Progenitor cell of endocrine pancreas (in vitro differentiated cells): ENCODE data around the gene ARMCX5. TPM values are rescaled to one million over a fixed set of nuclear protein-coding genes. Genes with fewer than 3 reads are reported as not detected.

Experiments used
- DNase-seq: peaks from one replicate; pipeline ENCODE4 v3.0.0; 2021; ENCODE audit warnings: low spot score; ENCODE audit not compliant: unreplicated experiment
- H3K27ac Mint-ChIP-seq: 2 replicates; pipeline ENCODE4 v1.8.0; 2021; ENCODE audit warnings: mild to moderate bottlenecking, moderate library complexity, mixed read lengths
- H3K27me3 Mint-ChIP-seq: 2 replicates; pipeline ENCODE4 v1.8.0; 2021; ENCODE audit warnings: mixed read lengths
- H3K36me3 Mint-ChIP-seq: 2 replicates; pipeline ENCODE4 v1.8.0; 2022; ENCODE audit warnings: mixed read lengths; ENCODE audit not compliant: insufficient read depth
- H3K4me1 Mint-ChIP-seq: 2 replicates; pipeline ENCODE4 v1.8.0; 2021; ENCODE audit warnings: low read depth, mixed read lengths
- H3K4me3 Mint-ChIP-seq: 2 replicates; pipeline ENCODE4 v1.8.0; 2021; ENCODE audit warnings: low read depth, mild to moderate bottlenecking, moderate library complexity, mixed read lengths
- H3K9me3 Mint-ChIP-seq: 2 replicates; pipeline ENCODE4 v1.8.0; 2021; ENCODE audit warnings: low read depth, mixed read lengths
- long read RNA-seq: library from polyadenylated mRNA; unstranded; transcript quantifications from one replicate; pipeline ENCODE4 v2.0.0, GENCODE V29; 2020
- total RNA-seq: library from RNA; stranded (reverse); gene quantifications from 2 replicates; pipeline ENCODE4 v1.2.1, GENCODE V29; 2021
- TF ChIP-seq, protein P1 (sequence below): fragments of 200-600 bp; sonication (generic); IDR thresholded peaks from one replicate; pipeline ENCODE4 v1.5.0; 2021; ENCODE audit warnings: antibody characterized with exemption, mild to moderate bottlenecking; ENCODE audit not compliant: unreplicated experiment

ARMCX5 gene
- total RNA-seq: 13.2 and 13.3 TPM in 2 replicates
- long read RNA-seq, full-length matches to known transcripts: 48 of 86 reads
- long read RNA-seq, partial matches to known transcripts: 17 of 86 reads
- long read RNA-seq, other reads (novel, unspliced or antisense): 21 of 86 reads

DNA sequence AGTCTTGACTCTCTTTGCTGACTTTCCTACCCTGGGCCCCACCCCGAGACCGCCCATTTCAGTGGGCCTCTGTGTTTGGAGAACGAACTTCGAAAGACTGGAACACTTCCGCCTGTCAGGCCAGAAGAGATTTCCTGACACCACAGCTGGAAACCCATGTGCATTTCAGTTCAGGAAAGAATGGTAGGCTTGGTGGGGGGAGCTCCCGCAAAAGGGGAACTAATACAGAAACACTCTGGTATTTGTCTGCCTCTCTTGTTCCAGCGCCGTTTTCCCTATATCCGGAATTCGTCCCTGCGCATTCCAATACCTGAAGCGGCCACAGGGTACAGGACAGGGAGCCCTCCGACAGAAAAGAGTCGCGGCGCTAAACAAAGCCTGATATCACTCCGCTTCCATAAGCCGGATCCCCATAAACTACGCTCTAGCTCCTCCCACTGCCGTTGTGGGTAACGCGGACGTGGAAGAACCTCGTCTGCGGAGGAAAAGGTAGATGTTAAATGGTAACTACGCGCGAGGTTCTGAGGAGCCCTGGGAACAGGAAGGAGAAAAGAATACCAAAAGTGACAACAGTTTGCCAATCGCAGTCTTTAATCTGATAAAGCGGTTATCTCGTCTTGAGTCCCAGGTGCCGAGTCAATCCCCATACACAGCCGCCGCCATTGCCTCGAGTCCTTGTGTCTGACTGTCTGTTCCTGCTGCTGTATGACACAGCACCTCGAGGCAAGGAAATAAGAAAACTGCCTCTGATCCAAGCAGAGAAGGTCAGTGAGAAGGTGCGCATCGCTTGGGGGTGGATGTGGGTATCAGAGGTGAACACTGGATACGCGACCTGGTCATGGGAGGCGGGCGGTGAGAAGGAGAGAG, at the start of gene ARMCX5:
TSS of gene ARMCX5 (plus strand) at position 432 of the 867 bp plus-strand sequence. CDS start 2,627 bp downstream, outside the sequence.
- H3K4me1 Mint-ChIP-seq: peaks cover 6% of the 10 kb centered on the region
- peaks cover 29% of the 10 kb centered on the region for H3K9me3 Mint-ChIP-seq
- peak within 1 kb of the TSS; percentile 98 for H3K27ac Mint-ChIP-seq
- H3K36me3 Mint-ChIP-seq: peaks cover 7% of the 10 kb centered on the region
- H3K4me3 Mint-ChIP-seq: peak within 1 kb of the TSS; percentile 98
- TF ChIP-seq, protein P1, sequence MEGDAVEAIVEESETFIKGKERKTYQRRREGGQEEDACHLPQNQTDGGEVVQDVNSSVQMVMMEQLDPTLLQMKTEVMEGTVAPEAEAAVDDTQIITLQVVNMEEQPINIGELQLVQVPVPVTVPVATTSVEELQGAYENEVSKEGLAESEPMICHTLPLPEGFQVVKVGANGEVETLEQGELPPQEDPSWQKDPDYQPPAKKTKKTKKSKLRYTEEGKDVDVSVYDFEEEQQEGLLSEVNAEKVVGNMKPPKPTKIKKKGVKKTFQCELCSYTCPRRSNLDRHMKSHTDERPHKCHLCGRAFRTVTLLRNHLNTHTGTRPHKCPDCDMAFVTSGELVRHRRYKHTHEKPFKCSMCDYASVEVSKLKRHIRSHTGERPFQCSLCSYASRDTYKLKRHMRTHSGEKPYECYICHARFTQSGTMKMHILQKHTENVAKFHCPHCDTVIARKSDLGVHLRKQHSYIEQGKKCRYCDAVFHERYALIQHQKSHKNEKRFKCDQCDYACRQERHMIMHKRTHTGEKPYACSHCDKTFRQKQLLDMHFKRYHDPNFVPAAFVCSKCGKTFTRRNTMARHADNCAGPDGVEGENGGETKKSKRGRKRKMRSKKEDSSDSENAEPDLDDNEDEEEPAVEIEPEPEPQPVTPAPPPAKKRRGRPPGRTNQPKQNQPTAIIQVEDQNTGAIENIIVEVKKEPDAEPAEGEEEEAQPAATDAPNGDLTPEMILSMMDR: peak; percentile 32
- no peaks in the 10 kb centered on the region for H3K27me3 Mint-ChIP-seq
- DNase-seq: peak; percentile 56

DNA sequence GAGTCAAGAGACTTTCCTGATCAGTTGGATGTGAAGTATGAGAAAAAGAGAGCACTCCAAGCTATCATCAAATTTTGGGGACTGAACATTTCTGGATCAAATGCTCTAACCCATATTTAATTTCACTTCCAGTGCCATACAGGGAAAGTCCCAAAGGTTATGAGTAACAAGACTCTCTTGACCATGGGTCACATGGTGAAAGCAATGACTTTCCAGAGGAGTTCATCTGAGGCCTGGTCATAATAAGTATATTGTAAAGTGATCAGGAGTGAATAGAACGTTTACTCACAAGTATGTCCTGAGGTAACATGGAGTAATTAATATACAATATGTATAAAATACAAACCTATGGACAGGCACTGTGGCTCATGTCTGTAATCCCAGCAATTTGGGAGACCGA, 40.7 kb upstream of the ARMCX5 start:
- DNase-seq: no peak
- no peak overlapping the region for H3K27ac Mint-ChIP-seq
- H3K9me3 Mint-ChIP-seq: peaks cover 7% of the 10 kb centered on the region
- TF ChIP-seq, protein P1: no peak
- H3K4me1 Mint-ChIP-seq: no peaks in the 10 kb centered on the region
- H3K36me3 Mint-ChIP-seq: no peaks in the 10 kb centered on the region
- no peaks in the 10 kb centered on the region for H3K27me3 Mint-ChIP-seq
- H3K4me3 Mint-ChIP-seq: no peak overlapping the region

DNA sequence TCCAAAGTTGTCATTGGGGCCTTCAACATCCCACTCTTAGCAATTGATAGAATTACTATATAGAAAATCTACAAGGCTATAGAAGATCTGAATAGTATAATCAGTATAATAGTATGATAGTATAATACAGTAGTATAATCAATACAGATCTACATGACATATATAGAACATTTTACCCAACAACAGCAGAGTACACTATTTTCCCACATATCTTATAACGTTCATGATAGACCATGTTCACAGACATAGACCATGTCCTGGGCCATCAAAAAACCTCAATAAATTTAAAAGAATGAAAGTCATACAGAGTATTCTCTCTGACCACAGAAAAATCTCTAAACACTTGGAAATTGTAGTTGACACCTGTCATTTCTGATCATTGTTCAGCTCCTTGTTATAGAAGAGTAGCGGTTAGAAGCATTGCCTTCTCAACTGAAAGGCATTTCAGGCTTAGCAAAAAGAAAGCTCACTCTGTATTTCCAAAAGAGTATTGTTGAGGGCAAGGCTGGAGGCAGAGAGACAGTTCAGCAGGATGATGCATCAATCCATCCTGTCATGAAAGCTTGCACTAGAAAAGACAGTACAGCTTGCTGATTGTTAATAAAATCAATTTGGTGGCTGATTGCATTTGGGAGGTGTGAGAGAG, 38.8 kb upstream of the ARMCX5 start:
- peaks cover 3% of the 10 kb centered on the region for H3K9me3 Mint-ChIP-seq
- no peaks in the 10 kb centered on the region for H3K36me3 Mint-ChIP-seq
- no peaks in the 10 kb centered on the region for H3K27me3 Mint-ChIP-seq
- no peak overlapping the region for H3K4me3 Mint-ChIP-seq
- TF ChIP-seq, protein P1: no peak
- no peak overlapping the region for H3K27ac Mint-ChIP-seq
- H3K4me1 Mint-ChIP-seq: no peaks in the 10 kb centered on the region
- no peak for DNase-seq

DNA sequence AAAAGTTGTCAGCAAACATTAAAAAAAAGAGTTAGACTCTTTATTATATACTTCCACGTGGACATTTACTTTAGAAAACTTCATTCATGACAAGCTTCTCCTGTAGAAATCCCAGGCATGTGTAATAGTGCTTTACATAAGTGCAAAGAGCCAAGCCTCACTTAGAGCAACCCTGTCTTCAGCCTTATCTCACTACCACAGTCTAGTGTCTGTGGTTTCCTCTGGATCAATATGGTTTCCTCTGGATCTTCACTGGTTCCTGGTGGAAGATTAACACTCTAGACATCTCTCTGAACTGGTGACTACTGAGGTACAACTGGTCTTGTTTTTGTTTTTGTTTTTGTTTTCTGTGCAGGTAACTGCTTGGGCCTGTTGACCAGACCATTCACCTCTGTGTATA, 18.4 kb upstream of the ARMCX5 start:
- H3K36me3 Mint-ChIP-seq: no peaks in the 10 kb centered on the region
- no peaks in the 10 kb centered on the region for H3K4me1 Mint-ChIP-seq
- no peak for DNase-seq
- H3K27me3 Mint-ChIP-seq: no peaks in the 10 kb centered on the region
- H3K27ac Mint-ChIP-seq: no peak overlapping the region
- TF ChIP-seq, protein P1: no peak
- H3K9me3 Mint-ChIP-seq: peaks cover 13% of the 10 kb centered on the region
- no peak overlapping the region for H3K4me3 Mint-ChIP-seq

DNA sequence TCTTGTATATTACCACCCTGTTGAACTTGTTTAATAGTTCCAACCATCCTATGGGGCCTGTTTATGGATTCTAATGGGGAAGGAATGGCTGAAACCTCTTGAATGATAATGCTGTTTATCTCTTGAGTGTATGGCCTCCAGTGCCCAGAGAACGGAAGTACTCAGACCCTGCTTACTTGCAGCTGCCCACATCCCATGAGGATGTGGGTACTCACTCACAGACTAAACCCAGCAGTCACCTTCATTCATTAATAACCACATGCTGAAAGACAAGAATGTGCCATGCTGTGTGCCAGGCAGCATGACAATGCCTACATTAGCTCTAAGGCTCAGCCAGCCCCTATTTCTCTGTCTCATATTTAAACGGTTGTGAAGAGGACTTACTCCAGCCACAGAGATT, 5.9 kb upstream of the ARMCX5 start:
- TF ChIP-seq, protein P1: no peak
- Mint-ChIP-seq H3K27ac (no peak overlapping the region), H3K36me3 (no peaks in the 10 kb centered on the region), H3K4me1 (no peaks in the 10 kb centered on the region), H3K4me3 (no peak overlapping the region), H3K9me3 (peaks cover 22% of the 10 kb centered on the region), H3K27me3 (no peaks in the 10 kb centered on the region)
- no peak for DNase-seq
